HEK293 (cell line): ENCODE data around the gene CBX8.

ENCODE experiments used
- BCL11B ChIP-seq: fragments of 450-650 bp; formaldehyde crosslinking; IDR thresholded peaks from 2 replicates; pipeline ENCODE4 v1.5.1; 2016; ENCODE audit warnings: low read depth, missing biosample characterization, missing genetic modification characterization
- PRDM1 ChIP-seq: fragments of 450-650 bp; formaldehyde crosslinking; IDR thresholded peaks from 2 replicates; pipeline ENCODE4; 2016; ENCODE audit warnings: missing biosample characterization, missing genetic modification characterization
- ZBTB7A ChIP-seq: fragments of 450-650 bp; formaldehyde crosslinking; IDR thresholded peaks from 2 replicates; pipeline ENCODE4 v1.5.1; 2016; ENCODE audit warnings: low read depth, missing biosample characterization, missing genetic modification characterization
- ZNF114 ChIP-seq: fragments of 450-650 bp; formaldehyde crosslinking; IDR thresholded peaks from 2 replicates; pipeline ENCODE4 v1.5.0; 2017; ENCODE audit warnings: missing biosample characterization, missing genetic modification characterization
- ZNF138 ChIP-seq: fragments of 450-650 bp; formaldehyde crosslinking; IDR thresholded peaks from 2 replicates; pipeline ENCODE4 v1.5.1; 2016; ENCODE audit warnings: missing biosample characterization, missing genetic modification characterization, borderline replicate concordance
- ZNF16 ChIP-seq: fragments of 450-650 bp; formaldehyde crosslinking; IDR thresholded peaks from 2 replicates; pipeline ENCODE4 v1.5.1; 2016; ENCODE audit warnings: low read depth, missing biosample characterization, missing genetic modification characterization
- ZNF169 ChIP-seq: fragments of 450-650 bp; formaldehyde crosslinking; IDR thresholded peaks from 2 replicates; pipeline ENCODE4 v1.5.1; 2016; ENCODE audit warnings: missing biosample characterization, missing genetic modification characterization
- ZNF311 ChIP-seq: fragments of 450-650 bp; formaldehyde crosslinking; IDR thresholded peaks from 2 replicates; pipeline ENCODE4 v1.5.1; 2017; ENCODE audit warnings: missing biosample characterization, missing genetic modification characterization, borderline replicate concordance
- ZNF433 ChIP-seq: fragments of 450-650 bp; formaldehyde crosslinking; IDR thresholded peaks from 2 replicates; pipeline ENCODE4 v1.5.1; 2016; ENCODE audit warnings: missing biosample characterization, missing genetic modification characterization, low read depth
- ZNF548 ChIP-seq: fragments of 450-650 bp; formaldehyde crosslinking; IDR thresholded peaks from 2 replicates; pipeline ENCODE4 v1.5.1; 2016; ENCODE audit warnings: missing biosample characterization, missing genetic modification characterization
- ZNF571 ChIP-seq: fragments of 450-650 bp; formaldehyde crosslinking; IDR thresholded peaks from 2 replicates; pipeline ENCODE4 v1.5.0; 2017; ENCODE audit warnings: missing biosample characterization, missing genetic modification characterization
- ZNF701 ChIP-seq: fragments of 450-650 bp; formaldehyde crosslinking; IDR thresholded peaks from 2 replicates; pipeline ENCODE4 v1.5.1; 2016; ENCODE audit warnings: missing biosample characterization, missing genetic modification characterization
- ZNF747 ChIP-seq: fragments of 450-650 bp; formaldehyde crosslinking; IDR thresholded peaks from 2 replicates; pipeline ENCODE4 v1.5.1; 2016; ENCODE audit warnings: missing biosample characterization, missing genetic modification characterization
- ZNF843 ChIP-seq: fragments of 450-650 bp; formaldehyde crosslinking; IDR thresholded peaks from 2 replicates; pipeline ENCODE4 v1.5.1; 2016; ENCODE audit warnings: missing biosample characterization, missing genetic modification characterization
- ZSCAN30 ChIP-seq: fragments of 450-650 bp; IDR thresholded peaks from 2 replicates; pipeline ENCODE4 v1.5.1; 2018; ENCODE audit warnings: missing biosample characterization, mild to moderate bottlenecking, missing genetic modification characterization, moderate library complexity
- TF ChIP-seq, protein P1 (sequence below): fragments of 450-650 bp; formaldehyde crosslinking; optimal IDR thresholded peaks from 2 replicates; pipeline ENCODE3; 2016; ENCODE audit warnings: missing biosample characterization, mild to moderate bottlenecking, missing genetic modification characterization
- TF ChIP-seq, protein P2 (sequence below): fragments of 450-650 bp; formaldehyde crosslinking; IDR thresholded peaks from 2 replicates; pipeline ENCODE4 v1.5.1; 2016; ENCODE audit warnings: missing biosample characterization, missing genetic modification characterization
- TF ChIP-seq, protein P3 (sequence below): fragments of 450-650 bp; formaldehyde crosslinking; conservative IDR thresholded peaks from 2 replicates; pipeline ENCODE4 v1.5.1; 2016; ENCODE audit warnings: low read depth, missing biosample characterization, missing genetic modification characterization
- TF ChIP-seq, protein P4 (sequence below): fragments of 450-650 bp; formaldehyde crosslinking; IDR thresholded peaks from 2 replicates; pipeline ENCODE4 v1.5.1; 2016; ENCODE audit warnings: missing biosample characterization, missing genetic modification characterization
- TF ChIP-seq, protein P5 (sequence below): fragments of 450-650 bp; formaldehyde crosslinking; IDR thresholded peaks from 2 replicates; pipeline ENCODE4 v1.5.1; 2017; ENCODE audit warnings: missing biosample characterization, mild to moderate bottlenecking, missing genetic modification characterization, moderate library complexity
- TF ChIP-seq, protein P6 (sequence below): fragments of 450-650 bp; formaldehyde crosslinking; IDR thresholded peaks from 2 replicates; pipeline ENCODE4 v1.5.1; 2016; ENCODE audit warnings: missing biosample characterization, missing genetic modification characterization
- TF ChIP-seq, protein P7 (sequence below): fragments of 450-650 bp; formaldehyde crosslinking; IDR thresholded peaks from 2 replicates; pipeline ENCODE4 v1.5.1; 2016; ENCODE audit warnings: missing biosample characterization, missing genetic modification characterization
- TF ChIP-seq, protein P8 (sequence below): fragments of 450-650 bp; formaldehyde crosslinking; IDR thresholded peaks from 2 replicates; pipeline ENCODE4 v1.5.1; 2016; ENCODE audit warnings: missing biosample characterization, missing genetic modification characterization

Gene CBX8

DNA sequence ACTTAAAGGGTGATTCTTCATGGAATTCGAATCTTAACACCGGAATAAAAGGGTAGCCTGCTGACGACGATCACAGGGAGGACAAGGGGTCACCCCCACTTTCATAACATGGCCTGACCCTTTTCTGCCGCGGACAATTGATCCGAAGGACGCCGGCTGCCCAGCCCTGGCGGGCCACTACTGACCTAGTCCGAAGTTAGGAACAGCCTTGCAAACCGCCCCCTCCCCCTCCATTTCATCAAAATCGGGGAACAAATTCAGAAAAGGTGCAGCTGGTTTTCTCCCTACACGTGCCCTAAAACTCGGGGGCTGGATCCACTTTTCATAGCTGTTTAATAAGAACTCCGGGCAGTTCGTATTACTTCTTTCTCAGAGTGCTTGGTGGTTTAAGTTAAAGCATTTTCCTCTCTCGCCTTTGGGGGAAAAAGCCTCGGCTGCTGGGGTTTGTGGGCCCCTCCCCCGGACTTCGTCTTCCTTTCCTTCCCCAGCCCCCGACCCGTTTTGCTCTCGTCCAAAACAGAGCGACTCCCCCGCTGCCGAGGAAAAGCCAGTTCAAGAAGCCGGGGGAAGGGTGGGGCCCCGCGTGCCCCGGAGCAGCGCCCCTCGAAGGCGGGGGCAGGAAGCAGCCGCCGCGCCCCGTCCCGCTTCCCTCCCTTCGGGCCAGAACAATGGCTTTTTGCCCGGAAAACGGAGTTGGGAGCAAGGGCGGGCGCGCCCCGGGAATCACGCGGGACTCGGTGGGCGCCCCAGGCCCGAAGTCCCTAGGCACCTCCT, 19.6 kb downstream of the CBX8 start (continued):
- TF ChIP-seq ZNF16 (tag by site-specific recombination) (no peak), ZNF701 (tag by site-specific recombination) (no peak), ZBTB7A (no peak), ZNF114 (tag by site-specific recombination) (no peak), ZNF311 (tag by site-specific recombination) (no peak), BCL11B (tag by site-specific recombination) (no peak), ZNF433 (tag by site-specific recombination) (no peak), ZNF571 (tag by site-specific recombination) (no peak), ZNF138 (tag by site-specific recombination) (no peak), ZSCAN30 (tag by site-specific recombination) (no peak), ZNF169 (tag by site-specific recombination) (no peak), ZNF843 (tag by site-specific recombination) (peak; percentile 49; the same call in 1 of the 2 replicates), ZNF747 (tag by site-specific recombination) (no peak), ZNF548 (tag by site-specific recombination) (no peak), PRDM1 (tag by site-specific recombination) (no peak)
- TF ChIP-seq, protein P1, sequence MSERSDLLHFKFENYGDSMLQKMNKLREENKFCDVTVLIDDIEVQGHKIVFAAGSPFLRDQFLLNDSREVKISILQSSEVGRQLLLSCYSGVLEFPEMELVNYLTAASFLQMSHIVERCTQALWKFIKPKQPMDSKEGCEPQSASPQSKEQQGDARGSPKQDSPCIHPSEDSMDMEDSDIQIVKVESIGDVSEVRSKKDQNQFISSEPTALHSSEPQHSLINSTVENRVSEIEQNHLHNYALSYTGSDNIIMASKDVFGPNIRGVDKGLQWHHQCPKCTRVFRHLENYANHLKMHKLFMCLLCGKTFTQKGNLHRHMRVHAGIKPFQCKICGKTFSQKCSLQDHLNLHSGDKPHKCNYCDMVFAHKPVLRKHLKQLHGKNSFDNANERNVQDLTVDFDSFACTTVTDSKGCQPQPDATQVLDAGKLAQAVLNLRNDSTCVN (tag by site-specific recombination) = peak; percentile 75
- TF ChIP-seq, protein P2, sequence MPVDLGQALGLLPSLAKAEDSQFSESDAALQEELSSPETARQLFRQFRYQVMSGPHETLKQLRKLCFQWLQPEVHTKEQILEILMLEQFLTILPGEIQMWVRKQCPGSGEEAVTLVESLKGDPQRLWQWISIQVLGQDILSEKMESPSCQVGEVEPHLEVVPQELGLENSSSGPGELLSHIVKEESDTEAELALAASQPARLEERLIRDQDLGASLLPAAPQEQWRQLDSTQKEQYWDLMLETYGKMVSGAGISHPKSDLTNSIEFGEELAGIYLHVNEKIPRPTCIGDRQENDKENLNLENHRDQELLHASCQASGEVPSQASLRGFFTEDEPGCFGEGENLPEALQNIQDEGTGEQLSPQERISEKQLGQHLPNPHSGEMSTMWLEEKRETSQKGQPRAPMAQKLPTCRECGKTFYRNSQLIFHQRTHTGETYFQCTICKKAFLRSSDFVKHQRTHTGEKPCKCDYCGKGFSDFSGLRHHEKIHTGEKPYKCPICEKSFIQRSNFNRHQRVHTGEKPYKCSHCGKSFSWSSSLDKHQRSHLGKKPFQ = no peak
- TF ChIP-seq, protein P3, sequence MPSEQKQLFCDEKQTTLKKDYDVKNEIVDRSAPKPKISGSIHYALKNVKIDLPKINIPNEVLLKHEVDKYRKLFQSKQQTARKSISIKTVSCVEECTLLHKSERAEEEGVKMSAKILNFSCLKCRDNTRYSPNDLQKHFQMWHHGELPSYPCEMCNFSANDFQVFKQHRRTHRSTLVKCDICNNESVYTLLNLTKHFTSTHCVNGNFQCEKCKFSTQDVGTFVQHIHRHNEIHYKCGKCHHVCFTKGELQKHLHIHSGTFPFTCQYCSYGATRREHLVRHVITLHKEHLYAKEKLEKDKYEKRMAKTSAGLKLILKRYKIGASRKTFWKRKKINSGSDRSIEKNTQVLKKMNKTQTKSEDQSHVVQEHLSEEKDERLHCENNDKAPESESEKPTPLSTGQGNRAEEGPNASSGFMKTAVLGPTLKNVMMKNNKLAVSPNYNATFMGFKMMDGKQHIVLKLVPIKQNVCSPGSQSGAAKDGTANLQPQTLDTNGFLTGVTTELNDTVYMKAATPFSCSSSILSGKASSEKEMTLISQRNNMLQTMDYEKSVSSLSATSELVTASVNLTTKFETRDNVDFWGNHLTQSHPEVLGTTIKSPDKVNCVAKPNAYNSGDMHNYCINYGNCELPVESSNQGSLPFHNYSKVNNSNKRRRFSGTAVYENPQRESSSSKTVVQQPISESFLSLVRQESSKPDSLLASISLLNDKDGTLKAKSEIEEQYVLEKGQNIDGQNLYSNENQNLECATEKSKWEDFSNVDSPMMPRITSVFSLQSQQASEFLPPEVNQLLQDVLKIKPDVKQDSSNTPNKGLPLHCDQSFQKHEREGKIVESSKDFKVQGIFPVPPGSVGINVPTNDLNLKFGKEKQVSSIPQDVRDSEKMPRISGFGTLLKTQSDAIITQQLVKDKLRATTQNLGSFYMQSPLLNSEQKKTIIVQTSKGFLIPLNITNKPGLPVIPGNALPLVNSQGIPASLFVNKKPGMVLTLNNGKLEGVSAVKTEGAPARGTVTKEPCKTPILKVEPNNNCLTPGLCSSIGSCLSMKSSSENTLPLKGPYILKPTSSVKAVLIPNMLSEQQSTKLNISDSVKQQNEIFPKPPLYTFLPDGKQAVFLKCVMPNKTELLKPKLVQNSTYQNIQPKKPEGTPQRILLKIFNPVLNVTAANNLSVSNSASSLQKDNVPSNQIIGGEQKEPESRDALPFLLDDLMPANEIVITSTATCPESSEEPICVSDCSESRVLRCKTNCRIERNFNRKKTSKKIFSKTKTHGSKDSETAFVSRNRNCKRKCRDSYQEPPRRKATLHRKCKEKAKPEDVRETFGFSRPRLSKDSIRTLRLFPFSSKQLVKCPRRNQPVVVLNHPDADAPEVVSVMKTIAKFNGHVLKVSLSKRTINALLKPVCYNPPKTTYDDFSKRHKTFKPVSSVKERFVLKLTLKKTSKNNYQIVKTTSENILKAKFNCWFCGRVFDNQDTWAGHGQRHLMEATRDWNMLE (tag by site-specific recombination) = no peak
- TF ChIP-seq, protein P4, sequence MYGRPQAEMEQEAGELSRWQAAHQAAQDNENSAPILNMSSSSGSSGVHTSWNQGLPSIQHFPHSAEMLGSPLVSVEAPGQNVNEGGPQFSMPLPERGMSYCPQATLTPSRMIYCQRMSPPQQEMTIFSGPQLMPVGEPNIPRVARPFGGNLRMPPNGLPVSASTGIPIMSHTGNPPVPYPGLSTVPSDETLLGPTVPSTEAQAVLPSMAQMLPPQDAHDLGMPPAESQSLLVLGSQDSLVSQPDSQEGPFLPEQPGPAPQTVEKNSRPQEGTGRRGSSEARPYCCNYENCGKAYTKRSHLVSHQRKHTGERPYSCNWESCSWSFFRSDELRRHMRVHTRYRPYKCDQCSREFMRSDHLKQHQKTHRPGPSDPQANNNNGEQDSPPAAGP (tag by site-specific recombination) = peak; percentile 68
- TF ChIP-seq, protein P5, sequence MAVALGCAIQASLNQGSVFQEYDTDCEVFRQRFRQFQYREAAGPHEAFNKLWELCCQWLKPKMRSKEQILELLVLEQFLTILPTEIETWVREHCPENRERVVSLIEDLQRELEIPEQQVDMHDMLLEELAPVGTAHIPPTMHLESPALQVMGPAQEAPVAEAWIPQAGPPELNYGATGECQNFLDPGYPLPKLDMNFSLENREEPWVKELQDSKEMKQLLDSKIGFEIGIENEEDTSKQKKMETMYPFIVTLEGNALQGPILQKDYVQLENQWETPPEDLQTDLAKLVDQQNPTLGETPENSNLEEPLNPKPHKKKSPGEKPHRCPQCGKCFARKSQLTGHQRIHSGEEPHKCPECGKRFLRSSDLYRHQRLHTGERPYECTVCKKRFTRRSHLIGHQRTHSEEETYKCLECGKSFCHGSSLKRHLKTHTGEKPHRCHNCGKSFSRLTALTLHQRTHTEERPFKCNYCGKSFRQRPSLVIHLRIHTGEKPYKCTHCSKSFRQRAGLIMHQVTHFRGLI (tag by site-specific recombination) = no peak
- TF ChIP-seq, protein P6, sequence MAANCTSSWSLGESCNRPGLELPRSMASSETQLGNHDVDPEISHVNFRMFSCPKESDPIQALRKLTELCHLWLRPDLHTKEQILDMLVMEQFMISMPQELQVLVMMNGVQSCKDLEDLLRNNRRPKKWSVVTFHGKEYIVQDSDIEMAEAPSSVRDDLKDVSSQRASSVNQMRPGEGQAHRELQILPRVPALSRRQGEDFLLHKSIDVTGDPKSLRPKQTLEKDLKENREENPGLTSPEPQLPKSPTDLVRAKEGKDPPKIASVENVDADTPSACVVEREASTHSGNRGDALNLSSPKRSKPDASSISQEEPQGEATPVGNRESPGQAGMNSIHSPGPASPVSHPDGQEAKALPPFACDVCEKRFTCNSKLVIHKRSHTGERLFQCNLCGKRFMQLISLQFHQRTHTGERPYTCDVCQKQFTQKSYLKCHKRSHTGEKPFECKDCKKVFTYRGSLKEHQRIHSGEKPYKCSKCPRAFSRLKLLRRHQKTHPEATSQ (tag by site-specific recombination) = no peak
- TF ChIP-seq, protein P7, sequence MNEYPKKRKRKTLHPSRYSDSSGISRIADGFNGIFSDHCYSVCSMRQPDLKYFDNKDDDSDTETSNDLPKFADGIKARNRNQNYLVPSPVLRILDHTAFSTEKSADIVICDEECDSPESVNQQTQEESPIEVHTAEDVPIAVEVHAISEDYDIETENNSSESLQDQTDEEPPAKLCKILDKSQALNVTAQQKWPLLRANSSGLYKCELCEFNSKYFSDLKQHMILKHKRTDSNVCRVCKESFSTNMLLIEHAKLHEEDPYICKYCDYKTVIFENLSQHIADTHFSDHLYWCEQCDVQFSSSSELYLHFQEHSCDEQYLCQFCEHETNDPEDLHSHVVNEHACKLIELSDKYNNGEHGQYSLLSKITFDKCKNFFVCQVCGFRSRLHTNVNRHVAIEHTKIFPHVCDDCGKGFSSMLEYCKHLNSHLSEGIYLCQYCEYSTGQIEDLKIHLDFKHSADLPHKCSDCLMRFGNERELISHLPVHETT (tag by site-specific recombination) = no peak
- TF ChIP-seq, protein P8, sequence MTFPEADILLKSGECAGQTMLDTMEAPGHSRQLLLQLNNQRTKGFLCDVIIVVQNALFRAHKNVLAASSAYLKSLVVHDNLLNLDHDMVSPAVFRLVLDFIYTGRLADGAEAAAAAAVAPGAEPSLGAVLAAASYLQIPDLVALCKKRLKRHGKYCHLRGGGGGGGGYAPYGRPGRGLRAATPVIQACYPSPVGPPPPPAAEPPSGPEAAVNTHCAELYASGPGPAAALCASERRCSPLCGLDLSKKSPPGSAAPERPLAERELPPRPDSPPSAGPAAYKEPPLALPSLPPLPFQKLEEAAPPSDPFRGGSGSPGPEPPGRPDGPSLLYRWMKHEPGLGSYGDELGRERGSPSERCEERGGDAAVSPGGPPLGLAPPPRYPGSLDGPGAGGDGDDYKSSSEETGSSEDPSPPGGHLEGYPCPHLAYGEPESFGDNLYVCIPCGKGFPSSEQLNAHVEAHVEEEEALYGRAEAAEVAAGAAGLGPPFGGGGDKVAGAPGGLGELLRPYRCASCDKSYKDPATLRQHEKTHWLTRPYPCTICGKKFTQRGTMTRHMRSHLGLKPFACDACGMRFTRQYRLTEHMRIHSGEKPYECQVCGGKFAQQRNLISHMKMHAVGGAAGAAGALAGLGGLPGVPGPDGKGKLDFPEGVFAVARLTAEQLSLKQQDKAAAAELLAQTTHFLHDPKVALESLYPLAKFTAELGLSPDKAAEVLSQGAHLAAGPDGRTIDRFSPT (tag by site-specific recombination) = no peak
